BE2C (cell line): ENCODE data around the gene ERI2.
A peak's percentile ranks its signal among the peaks of the same experiment; 100 is the strongest.

Experiments used
- DNase-seq: peaks from one replicate; pipeline ENCODE4 v3.0.0-alpha.2; 2020
- H3K27me3 ChIP-seq: fragments of 250-450 bp; sonication (Bioruptor Pico); 2 replicates; pipeline ENCODE4 v1.5.1; 2020; ENCODE audit warnings: mild to moderate bottlenecking
- H3K36me3 ChIP-seq: fragments of 250-450 bp; sonication (Bioruptor Pico); 2 replicates; pipeline ENCODE4 v1.5.1; 2020; ENCODE audit warnings: mild to moderate bottlenecking
- H3K4me1 ChIP-seq: fragments of 250-450 bp; sonication (Bioruptor Pico); 2 replicates; pipeline ENCODE4 v1.5.1; 2020
- H3K4me3 ChIP-seq: 2 replicates; pipeline ENCODE4 v1.5.1; 2011; ENCODE audit warnings: low read depth, low read length
- H3K9me3 ChIP-seq: fragments of 250-450 bp; sonication (Bioruptor Pico); 2 replicates; pipeline ENCODE4 v1.5.1; 2020
- CTCF ChIP-seq: IDR thresholded peaks from 2 replicates; pipeline ENCODE4 v1.5.1; 2012; ENCODE audit warnings: mild to moderate bottlenecking, low read depth, low read length

Gene ERI2

GRCh38 chr16:20781697-20782096 lies 24.6 kb downstream of the ERI2 start:
- DNase-seq = no peak

GRCh38 chr16:20774703-20775362 lies 31.4 kb downstream of the ERI2 start:
- peak; percentile 82 for TF ChIP-seq CTCF
- Histone ChIP-seq H3K36me3 (no peaks in the 10 kb centered on the region), H3K4me3 (no peak overlapping the region), H3K27me3 (no peaks in the 10 kb centered on the region), H3K4me1 (no peaks in the 10 kb centered on the region), H3K9me3 (no peaks in the 10 kb centered on the region)
- peak; percentile 79 for DNase-seq

More at GRCh38 chr16:20781697-20782096, 24.6 kb downstream of the ERI2 start:
- Histone ChIP-seq H3K4me1 (no peaks in the 10 kb centered on the region), H3K27me3 (0 out of 2 replicates have a peak, but pooled peaks cover 6% of the 10 kb centered on the region), H3K9me3 (no peaks in the 10 kb centered on the region), H3K36me3 (no peaks in the 10 kb centered on the region), H3K4me3 (no peak overlapping the region)
- no peak for TF ChIP-seq CTCF

GRCh38 chr16:20773679-20774078 lies 32.6 kb downstream of the ERI2 start:
- no peak for TF ChIP-seq CTCF
- Histone ChIP-seq H3K27me3 (no peaks in the 10 kb centered on the region; the same call in 1 of the 2 replicates), H3K4me3 (no peak overlapping the region)

GRCh38 chr16:20768818-20769217 lies 37.5 kb downstream of the ERI2 start:
- no peak for TF ChIP-seq CTCF
- H3K4me3 ChIP-seq = no peak overlapping the region
- H3K9me3 ChIP-seq = no peaks in the 10 kb centered on the region
- DNase-seq = no peak
- H3K36me3 ChIP-seq = no peaks in the 10 kb centered on the region
- peaks cover 2% of the 10 kb centered on the region; the same call in 1 of the 2 replicates for H3K27me3 ChIP-seq
- no peaks in the 10 kb centered on the region for H3K4me1 ChIP-seq

More at GRCh38 chr16:20773679-20774078, 32.6 kb downstream of the ERI2 start:
- DNase-seq = no peak
- H3K9me3 ChIP-seq = no peaks in the 10 kb centered on the region
- no peaks in the 10 kb centered on the region for H3K36me3 ChIP-seq
- no peaks in the 10 kb centered on the region for H3K4me1 ChIP-seq

GRCh38 chr16:20768121-20768520 lies 38.2 kb downstream of the ERI2 start:
- DNase-seq = no peak
- Histone ChIP-seq H3K36me3 (no peaks in the 10 kb centered on the region), H3K27me3 (peaks cover 3% of the 10 kb centered on the region; the same call in 1 of the 2 replicates), H3K4me3 (no peak overlapping the region), H3K9me3 (no peaks in the 10 kb centered on the region), H3K4me1 (no peaks in the 10 kb centered on the region)
- no peak for TF ChIP-seq CTCF

GRCh38 chr16:20767577-20767976 lies 38.7 kb downstream of the ERI2 start:
- Histone ChIP-seq H3K36me3 (no peaks in the 10 kb centered on the region), H3K27me3 (peaks cover 3% of the 10 kb centered on the region; the same call in 1 of the 2 replicates), H3K4me3 (no peak overlapping the region), H3K9me3 (no peaks in the 10 kb centered on the region), H3K4me1 (no peaks in the 10 kb centered on the region)
- DNase-seq = no peak
- no peak for TF ChIP-seq CTCF
